ENCODE data around the gene RLBP1. TPM values are rescaled to one million over a fixed set of nuclear protein-coding genes. Genes with fewer than 3 reads are reported as not detected.

RLBP1 gene
- total RNA-seq, 2 donors from 2014 or later, result not detected

- TF ChIP-seq, protein P1, sequence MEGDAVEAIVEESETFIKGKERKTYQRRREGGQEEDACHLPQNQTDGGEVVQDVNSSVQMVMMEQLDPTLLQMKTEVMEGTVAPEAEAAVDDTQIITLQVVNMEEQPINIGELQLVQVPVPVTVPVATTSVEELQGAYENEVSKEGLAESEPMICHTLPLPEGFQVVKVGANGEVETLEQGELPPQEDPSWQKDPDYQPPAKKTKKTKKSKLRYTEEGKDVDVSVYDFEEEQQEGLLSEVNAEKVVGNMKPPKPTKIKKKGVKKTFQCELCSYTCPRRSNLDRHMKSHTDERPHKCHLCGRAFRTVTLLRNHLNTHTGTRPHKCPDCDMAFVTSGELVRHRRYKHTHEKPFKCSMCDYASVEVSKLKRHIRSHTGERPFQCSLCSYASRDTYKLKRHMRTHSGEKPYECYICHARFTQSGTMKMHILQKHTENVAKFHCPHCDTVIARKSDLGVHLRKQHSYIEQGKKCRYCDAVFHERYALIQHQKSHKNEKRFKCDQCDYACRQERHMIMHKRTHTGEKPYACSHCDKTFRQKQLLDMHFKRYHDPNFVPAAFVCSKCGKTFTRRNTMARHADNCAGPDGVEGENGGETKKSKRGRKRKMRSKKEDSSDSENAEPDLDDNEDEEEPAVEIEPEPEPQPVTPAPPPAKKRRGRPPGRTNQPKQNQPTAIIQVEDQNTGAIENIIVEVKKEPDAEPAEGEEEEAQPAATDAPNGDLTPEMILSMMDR (IDR thresholded peaks at IDR 0.05), result no peak
- ATAC-seq (ENCODE audit: insufficient number of reproducible peaks, low FRiP score, low read depth) (no peak), DNase-seq (ENCODE audit: low spot score) (no peak)
- Histone ChIP-seq H3K4me1 (ENCODE audit: control insufficient read depth in 1 of 2, low read depth in 2 of 2) (peaks cover 4 to 21% of the 10 kb centered on the region in 2 donors), H3K36me3 (peaks cover 57% of the 10 kb centered on the region), H3K4me3 (no peak overlapping the region), H3K27ac (peak overlapping the region; percentile 10 to 73), H3K27me3 (replicated peaks; ENCODE audit: insufficient read depth) (no peaks in the 10 kb centered on the region), H3K9me3 (no peaks in the 10 kb centered on the region)
Observed at GRCh38 chr15:89196241-89196640, 25.1 kb downstream of the RLBP1 start.

- Histone ChIP-seq H3K4me1 (ENCODE audit: control insufficient read depth in 1 of 2, low read depth in 2 of 2) (peaks cover 4 to 21% of the 10 kb centered on the region in 2 donors), H3K27me3 (replicated peaks; ENCODE audit: insufficient read depth) (no peaks in the 10 kb centered on the region), H3K27ac (peak overlapping the region; percentile 37 to 73), H3K36me3 (peaks cover 57% of the 10 kb centered on the region), H3K4me3 (no peak overlapping the region), H3K9me3 (no peaks in the 10 kb centered on the region)
- ATAC-seq (ENCODE audit: insufficient number of reproducible peaks, low FRiP score, low read depth), result peak; percentile 50
- TF ChIP-seq, protein P1 (IDR thresholded peaks at IDR 0.05), result no peak
- no peak for DNase-seq (ENCODE audit: low spot score)
Observed at GRCh38 chr15:89195836-89196235, 25.5 kb downstream of the RLBP1 start.

DNA sequence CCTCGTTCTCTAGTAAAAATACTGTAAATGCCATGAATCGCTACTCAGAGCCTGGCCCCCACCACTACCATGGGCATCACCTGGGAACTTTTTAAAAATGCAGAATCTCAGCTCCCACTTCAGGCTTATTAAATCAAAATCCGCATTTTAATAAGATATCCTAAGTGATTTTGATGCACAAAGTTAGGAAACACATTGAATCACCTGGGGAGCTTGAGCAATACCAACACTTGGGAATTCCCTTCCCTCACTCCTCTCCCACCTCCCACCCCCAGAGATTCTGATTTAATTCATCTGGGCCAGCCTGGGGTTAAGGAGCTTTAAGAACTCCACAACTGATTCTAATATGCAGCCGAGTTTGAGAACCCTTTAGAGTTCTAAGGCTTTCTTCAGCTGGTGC, 26.8 kb downstream of the RLBP1 start:
- Histone ChIP-seq H3K27me3 (replicated peaks; ENCODE audit: insufficient read depth) (no peaks in the 10 kb centered on the region), H3K4me3 (no peak overlapping the region), H3K9me3 (no peaks in the 10 kb centered on the region), H3K36me3 (peaks cover 63% of the 10 kb centered on the region), H3K4me1 (ENCODE audit: control insufficient read depth in 1 of 2, low read depth in 2 of 2) (peaks cover 4 to 21% of the 10 kb centered on the region in 2 donors), H3K27ac (peak overlapping the region; percentile 37 to 73)
- DNase-seq (ENCODE audit: low spot score) (no peak), ATAC-seq (ENCODE audit: insufficient number of reproducible peaks, low FRiP score, low read depth) (no peak)
- TF ChIP-seq, protein P1 (IDR thresholded peaks at IDR 0.05), result no peak

- peaks cover 68% of the 10 kb centered on the region for H3K36me3 ChIP-seq
Observed at GRCh38 chr15:89192766-89193165, 28.6 kb downstream of the RLBP1 start.

DNA sequence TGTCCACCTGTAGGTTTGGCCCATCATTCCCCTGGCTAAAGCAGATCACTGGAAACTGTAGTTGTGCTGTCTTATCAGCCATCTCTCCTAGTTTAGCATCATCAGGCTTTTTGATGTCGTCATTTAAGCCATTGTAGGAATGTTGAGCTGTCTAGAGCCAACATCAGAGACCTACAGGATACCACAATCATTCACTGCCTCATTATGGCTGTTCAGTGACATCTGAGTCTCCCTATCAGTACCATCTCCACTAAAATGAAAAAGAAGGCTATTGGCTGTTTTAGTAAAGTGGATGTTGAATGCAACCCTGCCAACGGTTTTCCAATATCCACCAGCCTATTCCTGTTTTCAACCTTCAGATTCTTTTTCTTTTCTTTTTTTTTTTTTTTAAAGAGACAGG, 29.2 kb downstream of the RLBP1 start:
- Histone ChIP-seq H3K27ac (no peak overlapping the region), H3K36me3 (peaks cover 71% of the 10 kb centered on the region), H3K4me3 (no peak overlapping the region), H3K27me3 (replicated peaks; ENCODE audit: insufficient read depth) (no peaks in the 10 kb centered on the region), H3K9me3 (no peaks in the 10 kb centered on the region), H3K4me1 (ENCODE audit: control insufficient read depth in 1 of 2, low read depth in 2 of 2) (peaks cover 4 to 21% of the 10 kb centered on the region in 2 donors)
- ATAC-seq (ENCODE audit: insufficient number of reproducible peaks, low FRiP score, low read depth) (no peak), DNase-seq (ENCODE audit: low spot score) (no peak)
- TF ChIP-seq, protein P1 (IDR thresholded peaks at IDR 0.05), result no peak

More at GRCh38 chr15:89192766-89193165, 28.6 kb downstream of the RLBP1 start:
- DNase-seq (ENCODE audit: low spot score) (no peak), ATAC-seq (ENCODE audit: insufficient number of reproducible peaks, low FRiP score, low read depth) (no peak)
- Histone ChIP-seq H3K27ac (no peak overlapping the region), H3K4me1 (ENCODE audit: control insufficient read depth in 1 of 2, low read depth in 2 of 2) (peaks cover 4 to 21% of the 10 kb centered on the region in 2 donors), H3K27me3 (replicated peaks; ENCODE audit: insufficient read depth) (no peaks in the 10 kb centered on the region), H3K4me3 (no peak overlapping the region), H3K9me3 (no peaks in the 10 kb centered on the region)
- TF ChIP-seq, protein P1 (IDR thresholded peaks at IDR 0.05), result no peak

Data from thoracic aorta (tissue), 2 donors.